GM12864 (cell line): ENCODE results near the gene CMTM8.

ENCODE experiments used
- DNase-seq: peaks from one replicate; pipeline ENCODE4 v3.0.0-alpha.2; 2011; ENCODE audit warnings: low read depth
- H3K4me3 ChIP-seq: 2 replicates; pipeline ENCODE4 v1.5.1; 2011; ENCODE audit warnings: mild to moderate bottlenecking, low read depth, low read length, control low read depth
- TF ChIP-seq, protein P1 (sequence below): IDR thresholded peaks from 2 replicates; pipeline ENCODE4 v1.5.1; 2011; ENCODE audit warnings: low read depth, mild to moderate bottlenecking, moderate library complexity, low read length, control low read depth, inconsistent platforms; ENCODE audit errors: missing control alignments

Gene CMTM8

DNA sequence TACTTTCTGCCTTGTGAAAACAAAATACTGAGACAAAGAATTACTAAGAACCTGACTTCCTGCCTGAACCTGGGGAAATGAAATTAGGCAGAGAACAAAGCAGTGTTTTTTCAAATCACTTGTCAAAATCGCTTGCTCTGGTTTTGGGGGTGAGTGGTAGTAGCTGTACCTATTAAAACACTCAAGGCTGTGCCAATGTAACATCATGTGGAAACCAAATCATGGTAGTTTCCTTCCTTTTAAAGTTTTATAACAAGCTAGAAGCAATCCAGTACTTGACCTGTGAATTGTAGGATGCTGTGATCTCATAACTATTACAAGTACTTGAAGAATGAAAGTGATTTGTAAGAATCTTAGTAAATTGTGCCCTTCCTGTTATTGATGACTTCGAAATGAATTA, 6.7 kb downstream of the CMTM8 start:
- no peak overlapping the region for H3K4me3 ChIP-seq
- DNase-seq: no peak
- TF ChIP-seq, protein P1, sequence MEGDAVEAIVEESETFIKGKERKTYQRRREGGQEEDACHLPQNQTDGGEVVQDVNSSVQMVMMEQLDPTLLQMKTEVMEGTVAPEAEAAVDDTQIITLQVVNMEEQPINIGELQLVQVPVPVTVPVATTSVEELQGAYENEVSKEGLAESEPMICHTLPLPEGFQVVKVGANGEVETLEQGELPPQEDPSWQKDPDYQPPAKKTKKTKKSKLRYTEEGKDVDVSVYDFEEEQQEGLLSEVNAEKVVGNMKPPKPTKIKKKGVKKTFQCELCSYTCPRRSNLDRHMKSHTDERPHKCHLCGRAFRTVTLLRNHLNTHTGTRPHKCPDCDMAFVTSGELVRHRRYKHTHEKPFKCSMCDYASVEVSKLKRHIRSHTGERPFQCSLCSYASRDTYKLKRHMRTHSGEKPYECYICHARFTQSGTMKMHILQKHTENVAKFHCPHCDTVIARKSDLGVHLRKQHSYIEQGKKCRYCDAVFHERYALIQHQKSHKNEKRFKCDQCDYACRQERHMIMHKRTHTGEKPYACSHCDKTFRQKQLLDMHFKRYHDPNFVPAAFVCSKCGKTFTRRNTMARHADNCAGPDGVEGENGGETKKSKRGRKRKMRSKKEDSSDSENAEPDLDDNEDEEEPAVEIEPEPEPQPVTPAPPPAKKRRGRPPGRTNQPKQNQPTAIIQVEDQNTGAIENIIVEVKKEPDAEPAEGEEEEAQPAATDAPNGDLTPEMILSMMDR: no peak

DNA sequence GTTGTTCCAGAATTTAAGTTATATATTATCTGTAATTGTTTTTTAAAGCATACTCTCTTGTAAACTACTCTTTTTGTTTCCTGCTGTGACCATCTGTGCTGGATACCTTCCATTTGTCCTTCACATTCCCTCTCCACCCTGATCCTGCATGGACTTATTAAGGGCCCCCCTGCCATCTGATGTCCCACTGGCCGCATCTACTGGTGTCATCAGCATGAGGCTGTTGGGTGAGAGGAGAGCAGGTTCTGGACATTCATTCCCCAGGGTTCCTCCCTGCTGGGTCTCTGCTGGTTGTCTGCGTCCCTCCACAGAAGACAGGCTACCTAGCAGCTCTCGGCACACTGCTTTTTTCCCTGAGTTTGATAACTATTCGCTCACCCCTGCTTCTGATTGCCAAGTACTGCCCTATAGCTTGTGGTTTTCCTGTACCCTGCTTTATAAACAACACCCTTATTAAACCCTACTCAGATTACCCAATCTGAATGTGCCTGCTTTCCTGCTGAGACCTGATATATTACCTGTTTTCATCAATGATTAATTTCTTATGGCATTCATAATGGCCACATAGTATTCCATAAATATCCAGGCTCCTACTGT, 7.7 kb downstream of the CMTM8 start:
- no peak overlapping the region for H3K4me3 ChIP-seq
- TF ChIP-seq, protein P1: no peak
- no peak for DNase-seq

DNA sequence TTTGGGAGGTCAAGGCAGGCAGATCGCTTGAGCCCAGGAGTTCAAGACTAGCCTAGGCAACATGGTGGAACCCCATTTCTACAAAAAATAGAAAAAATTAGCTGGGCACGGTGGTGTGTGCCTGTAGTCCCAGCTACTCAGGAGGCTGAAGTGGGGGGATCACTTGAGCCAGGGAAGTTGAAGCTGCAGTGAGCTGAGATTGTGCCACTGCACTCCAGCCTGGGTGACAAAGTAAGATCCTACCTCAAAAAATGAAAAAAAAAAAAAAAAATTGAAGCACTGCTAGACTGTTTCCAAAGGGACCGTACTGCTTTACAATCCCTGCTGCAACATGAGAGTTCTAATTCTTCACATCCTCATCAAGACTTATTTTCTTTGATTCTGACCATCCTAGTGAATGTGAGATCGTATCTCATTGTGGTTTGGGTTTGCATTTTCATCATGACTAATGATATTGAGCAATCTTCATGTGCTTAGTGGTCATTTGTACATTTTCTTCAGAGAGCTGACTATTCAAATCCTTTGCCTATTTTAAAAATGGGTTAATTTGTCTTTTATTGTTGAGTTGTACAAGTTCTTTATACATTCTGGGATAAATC, 10.8 kb downstream of the CMTM8 start:
- H3K4me3 ChIP-seq: no peak overlapping the region
- no peak for DNase-seq
- TF ChIP-seq, protein P1: no peak

DNA sequence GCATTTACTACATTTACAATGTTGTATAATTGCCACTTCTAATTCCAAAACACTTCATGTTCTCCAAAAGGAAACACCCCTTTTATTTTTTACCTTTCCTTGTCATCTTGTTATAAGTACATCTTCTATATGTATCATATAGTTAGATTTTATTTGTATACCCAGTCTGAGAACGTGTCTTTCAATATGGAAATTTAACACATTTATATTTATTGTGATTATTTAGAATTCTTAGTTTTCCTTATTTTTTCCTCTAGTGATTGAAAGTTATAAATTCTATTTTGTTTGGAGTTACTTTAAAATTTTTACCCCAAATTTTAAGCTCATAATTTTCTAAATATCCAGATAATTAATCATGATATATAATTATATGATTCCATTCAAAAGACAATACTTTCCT, 15.8 kb downstream of the CMTM8 start:
- TF ChIP-seq, protein P1: no peak
- DNase-seq: no peak
- H3K4me3 ChIP-seq: no peak overlapping the region

DNA sequence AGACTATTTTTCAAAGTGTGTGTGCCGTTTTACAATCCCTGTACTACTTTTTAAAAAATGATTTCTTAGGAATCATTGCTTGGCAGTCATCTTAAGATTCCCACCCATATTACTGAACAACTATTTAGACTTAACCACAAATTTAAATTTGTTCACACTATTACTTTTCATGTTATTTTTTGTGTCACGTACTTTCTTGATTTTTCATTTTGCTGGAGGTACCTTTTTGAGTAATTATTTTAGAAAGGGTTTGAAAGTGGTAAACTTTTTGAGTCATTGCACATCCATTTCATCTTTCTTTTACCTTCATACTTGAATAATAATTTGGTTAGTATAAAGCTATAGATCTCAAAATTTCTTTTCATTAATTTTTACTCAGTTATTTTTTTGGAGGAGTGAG, 16.9 kb downstream of the CMTM8 start:
- no peak overlapping the region for H3K4me3 ChIP-seq
- DNase-seq: no peak
- TF ChIP-seq, protein P1: no peak

DNA sequence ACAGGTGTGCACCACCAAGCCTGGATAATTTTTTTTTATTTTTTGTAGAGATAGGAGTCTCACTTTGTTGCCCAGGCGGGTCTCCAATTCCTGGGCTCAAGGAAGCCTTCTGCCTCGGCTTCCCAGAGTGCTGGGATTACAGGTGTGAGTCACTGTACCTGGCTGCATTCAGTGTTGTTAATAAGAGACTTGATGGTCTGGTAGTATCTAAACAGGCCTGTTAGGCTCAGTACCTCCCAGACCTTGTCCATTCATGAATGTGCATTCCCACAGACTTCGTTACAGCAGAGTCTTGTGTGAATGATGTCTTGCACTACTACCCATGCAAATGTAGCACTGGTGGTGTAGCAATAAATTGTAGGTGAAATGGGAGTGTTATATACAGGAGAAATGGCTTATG, 17.7 kb downstream of the CMTM8 start:
- TF ChIP-seq, protein P1: no peak
- H3K4me3 ChIP-seq: no peak overlapping the region
- DNase-seq: no peak

DNA sequence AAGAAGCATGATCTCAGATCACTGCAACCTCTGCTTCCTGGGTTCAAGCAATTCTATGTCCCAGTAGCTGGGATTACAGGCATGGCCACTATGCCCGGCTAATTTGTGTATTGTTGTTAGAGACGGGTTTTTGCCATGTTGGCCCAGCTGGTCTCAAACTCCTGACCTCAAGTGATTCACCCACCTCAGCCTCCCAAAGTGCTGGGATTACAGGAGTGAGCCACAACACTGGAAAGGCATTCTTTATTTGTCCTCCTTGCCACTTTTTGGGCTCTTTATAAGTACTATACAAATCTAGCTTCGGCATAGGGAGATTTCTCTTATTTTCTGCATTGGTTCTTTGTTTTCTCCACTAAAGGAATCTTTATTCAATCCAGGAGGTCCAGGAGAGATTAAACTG, 18.6 kb downstream of the CMTM8 start:
- no peak for DNase-seq
- TF ChIP-seq, protein P1: no peak
- no peak overlapping the region for H3K4me3 ChIP-seq
